OCI-LY1 (cell line): ENCODE measurements around the gene GALNTL6.

Experiments
- EZH2 ChIP-seq: fragments of 200-600 bp; sonication (generic), shearing (Covaris generic); IDR thresholded peaks from 2 replicates; pipeline ENCODE4 v1.8.0; 2017; ENCODE audit warnings: borderline replicate concordance, mixed run types, mild to moderate bottlenecking, antibody characterized with exemption, low read length, moderate library complexity, mixed read lengths
- TF ChIP-seq, protein P1 (sequence below): fragments of 200-600 bp; sonication (generic), shearing (Covaris generic); IDR thresholded peaks from 2 replicates; pipeline ENCODE4 v1.5.1; 2017; ENCODE audit warnings: mild to moderate bottlenecking, antibody characterized with exemption, low read length, moderate library complexity, mixed read lengths

- TF ChIP-seq, protein P1, sequence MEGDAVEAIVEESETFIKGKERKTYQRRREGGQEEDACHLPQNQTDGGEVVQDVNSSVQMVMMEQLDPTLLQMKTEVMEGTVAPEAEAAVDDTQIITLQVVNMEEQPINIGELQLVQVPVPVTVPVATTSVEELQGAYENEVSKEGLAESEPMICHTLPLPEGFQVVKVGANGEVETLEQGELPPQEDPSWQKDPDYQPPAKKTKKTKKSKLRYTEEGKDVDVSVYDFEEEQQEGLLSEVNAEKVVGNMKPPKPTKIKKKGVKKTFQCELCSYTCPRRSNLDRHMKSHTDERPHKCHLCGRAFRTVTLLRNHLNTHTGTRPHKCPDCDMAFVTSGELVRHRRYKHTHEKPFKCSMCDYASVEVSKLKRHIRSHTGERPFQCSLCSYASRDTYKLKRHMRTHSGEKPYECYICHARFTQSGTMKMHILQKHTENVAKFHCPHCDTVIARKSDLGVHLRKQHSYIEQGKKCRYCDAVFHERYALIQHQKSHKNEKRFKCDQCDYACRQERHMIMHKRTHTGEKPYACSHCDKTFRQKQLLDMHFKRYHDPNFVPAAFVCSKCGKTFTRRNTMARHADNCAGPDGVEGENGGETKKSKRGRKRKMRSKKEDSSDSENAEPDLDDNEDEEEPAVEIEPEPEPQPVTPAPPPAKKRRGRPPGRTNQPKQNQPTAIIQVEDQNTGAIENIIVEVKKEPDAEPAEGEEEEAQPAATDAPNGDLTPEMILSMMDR = no peak
- TF ChIP-seq EZH2 = no peak
Measured at GRCh38 chr4:172843192-172843591, 1030.0 kb downstream of the GALNTL6 start.
